HG03457 (cell line): Measurements from ENCODE around the gene PRAME.
"Not testable (repeated sequence)": the region's sequence is repeated elsewhere in the genome, so short reads cannot be mapped to it uniquely, and the experiment has no call there.

Experiments used
- ATAC-seq: cut with Tn5 transposase; IDR thresholded peaks from one replicate; pipeline ENCODE4 v1.9.1; 2021; ENCODE audit warnings: moderate number of reproducible peaks; ENCODE audit not compliant: unreplicated experiment

The PRAME gene, protein sequence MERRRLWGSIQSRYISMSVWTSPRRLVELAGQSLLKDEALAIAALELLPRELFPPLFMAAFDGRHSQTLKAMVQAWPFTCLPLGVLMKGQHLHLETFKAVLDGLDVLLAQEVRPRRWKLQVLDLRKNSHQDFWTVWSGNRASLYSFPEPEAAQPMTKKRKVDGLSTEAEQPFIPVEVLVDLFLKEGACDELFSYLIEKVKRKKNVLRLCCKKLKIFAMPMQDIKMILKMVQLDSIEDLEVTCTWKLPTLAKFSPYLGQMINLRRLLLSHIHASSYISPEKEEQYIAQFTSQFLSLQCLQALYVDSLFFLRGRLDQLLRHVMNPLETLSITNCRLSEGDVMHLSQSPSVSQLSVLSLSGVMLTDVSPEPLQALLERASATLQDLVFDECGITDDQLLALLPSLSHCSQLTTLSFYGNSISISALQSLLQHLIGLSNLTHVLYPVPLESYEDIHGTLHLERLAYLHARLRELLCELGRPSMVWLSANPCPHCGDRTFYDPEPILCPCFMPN

GRCh38 chr22:22558972-22559603 is at the start of gene PRAME:
TSS of gene PRAME (minus strand) at chr22:22559265. CDS start at chr22:22556832, 2,433 bp downstream.
- ATAC-seq = no peak

GRCh38 chr22:22608022-22608421 is 49.0 kb upstream of the PRAME start:
- ATAC-seq = not testable (repeated sequence)

DNA sequence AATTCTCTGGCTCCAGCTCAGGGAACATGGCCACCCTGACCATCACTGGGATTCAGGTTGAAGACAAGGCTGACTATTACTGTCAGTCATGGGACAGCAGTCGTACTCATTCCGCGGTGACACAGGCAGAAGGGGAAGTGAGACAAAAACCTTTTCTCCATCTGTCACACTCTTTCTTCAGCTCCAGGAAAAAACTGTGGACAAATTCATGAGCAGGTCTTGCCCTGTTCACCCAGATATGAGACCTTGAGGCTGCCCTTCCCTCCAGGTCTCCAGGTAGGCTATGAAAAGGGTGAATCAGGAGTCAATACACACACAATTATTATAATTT is 46.0 kb upstream of the PRAME start:
- ATAC-seq = no peak

DNA sequence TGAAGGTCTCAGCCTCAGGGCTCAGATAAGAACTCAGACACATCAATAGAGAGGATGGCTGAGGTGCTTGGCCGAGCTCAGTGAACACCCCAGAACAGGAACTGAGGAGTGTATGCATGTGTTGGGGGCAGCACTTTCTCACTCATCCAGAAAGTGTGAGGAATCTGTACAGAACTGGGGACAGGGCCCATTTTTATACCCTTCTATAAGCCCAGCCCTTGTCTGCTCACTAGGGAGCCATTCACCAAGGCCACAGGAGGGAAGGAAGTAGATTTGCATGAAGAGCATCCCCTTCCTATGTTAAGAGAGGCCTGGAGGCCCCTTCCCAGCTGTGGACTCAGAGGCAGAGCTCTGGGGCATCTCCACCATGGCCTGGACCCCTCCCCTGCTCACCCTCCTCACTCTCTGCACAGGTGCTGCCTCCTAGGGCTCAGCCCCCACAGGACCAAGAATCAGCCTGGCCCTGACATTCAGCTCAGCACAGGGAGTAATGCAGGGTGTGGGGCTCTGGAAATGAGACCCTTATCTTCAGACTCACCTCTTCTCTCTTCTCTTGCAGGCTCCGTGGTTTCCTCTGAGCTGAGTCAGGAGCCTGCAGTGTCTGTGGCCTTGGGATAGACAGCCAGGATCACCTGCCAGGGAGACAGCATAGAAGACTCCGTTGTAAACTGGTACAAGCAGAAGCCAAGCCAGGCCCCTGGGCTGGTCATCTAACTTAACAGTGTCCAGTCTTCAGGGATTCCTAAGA is 45.4 kb upstream of the PRAME start:
- no peak for ATAC-seq

GRCh38 chr22:22603470-22603947 is 44.4 kb upstream of the PRAME start:
- ATAC-seq = no peak

DNA sequence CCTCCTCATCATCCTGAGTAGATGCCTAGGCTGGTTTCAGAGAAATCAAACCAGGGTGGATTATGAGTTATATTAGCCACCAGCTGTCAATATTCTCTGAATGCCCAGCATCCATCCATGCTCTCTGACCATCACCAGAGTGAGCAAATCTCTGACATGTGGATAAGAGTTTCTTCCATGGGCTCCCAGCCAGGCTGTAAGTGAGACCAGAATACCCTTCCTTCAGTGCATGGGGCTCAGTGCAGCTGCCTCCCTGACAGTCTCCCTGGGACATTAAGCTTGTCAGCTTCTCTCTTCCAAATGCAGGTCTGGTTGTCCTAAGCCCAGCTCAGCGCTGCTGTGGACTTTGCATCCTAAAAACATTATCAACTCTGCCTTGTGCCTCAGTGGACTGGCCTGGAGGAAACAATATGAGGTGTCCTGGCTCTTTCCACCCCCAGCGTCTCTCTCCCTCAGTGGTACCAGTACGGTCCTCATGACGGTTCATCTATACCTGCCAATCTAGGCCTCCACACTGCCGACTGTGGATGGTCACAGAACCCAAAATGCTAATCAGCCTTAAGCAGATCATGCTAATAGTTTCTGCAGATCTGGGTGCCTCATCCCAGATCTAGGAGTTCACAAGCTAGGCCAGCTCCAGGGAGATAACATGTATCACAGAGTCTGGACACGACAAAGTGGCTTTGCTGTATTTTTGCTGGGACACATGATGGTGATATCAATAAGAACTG is 41.6 kb upstream of the PRAME start:
- ATAC-seq = no peak

- no peak for ATAC-seq
These were observed 40.2 kb upstream of the PRAME start for GRCh38 chr22:22599248-22599647.

DNA sequence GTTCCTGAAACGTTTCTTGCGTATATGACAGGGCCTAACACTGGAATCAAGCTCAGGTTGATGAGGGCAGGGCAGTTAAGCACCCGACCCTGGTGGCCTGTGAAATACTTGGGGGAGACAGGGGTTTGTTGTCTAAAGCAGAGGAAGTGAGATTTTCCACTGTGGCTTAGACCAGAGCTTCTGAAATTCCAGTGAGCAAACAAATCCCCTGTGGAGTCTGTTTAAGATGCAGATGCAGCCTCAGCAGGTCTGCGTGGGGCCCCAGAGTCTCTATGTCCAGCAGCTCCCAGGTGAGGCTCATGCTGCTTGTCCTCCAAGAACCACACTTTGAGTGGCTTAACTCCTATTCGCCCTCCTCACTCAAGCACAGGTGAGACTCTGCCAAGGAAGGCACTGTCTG is 39.1 kb upstream of the PRAME start:
- no peak for ATAC-seq

DNA sequence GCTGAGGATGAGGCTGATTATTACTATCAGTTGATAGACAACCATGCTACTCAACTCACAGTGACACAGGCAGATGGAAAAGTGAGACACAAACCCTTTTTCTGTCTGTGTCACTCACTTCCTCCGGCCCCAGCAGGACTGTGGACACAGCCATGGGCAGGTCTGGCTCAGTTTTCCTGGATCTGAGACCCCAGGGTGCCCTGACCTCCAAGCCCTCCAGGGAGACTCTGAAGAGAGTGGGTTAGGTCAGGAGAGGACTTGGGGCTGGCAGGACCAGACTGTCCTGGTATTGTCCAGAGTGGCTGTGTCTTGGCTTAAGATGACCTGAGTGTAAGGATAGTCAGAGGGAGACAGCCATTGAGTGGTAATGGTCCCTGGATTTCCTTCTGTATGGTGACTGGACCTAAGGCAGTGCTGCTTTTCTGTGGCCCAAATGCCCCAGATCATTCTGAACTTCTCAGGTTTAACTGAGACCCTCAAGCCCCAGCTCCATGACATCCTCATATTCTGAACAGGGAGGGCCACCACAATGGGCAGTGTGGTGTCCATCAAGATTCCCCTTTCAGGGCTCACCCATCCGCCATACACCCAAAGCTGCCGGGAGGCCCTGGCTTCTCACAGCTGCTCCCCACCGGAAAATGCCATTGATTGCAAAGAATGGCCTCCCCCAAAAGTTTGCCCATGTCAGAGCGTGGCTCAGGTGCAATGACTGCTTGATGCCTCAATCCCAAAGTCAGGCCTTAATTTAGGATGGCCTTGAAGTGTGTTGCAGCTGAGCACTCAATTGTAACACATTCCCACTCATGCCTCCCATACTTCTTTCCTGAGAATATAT is 36.2 kb upstream of the PRAME start:
- ATAC-seq = no peak

DNA sequence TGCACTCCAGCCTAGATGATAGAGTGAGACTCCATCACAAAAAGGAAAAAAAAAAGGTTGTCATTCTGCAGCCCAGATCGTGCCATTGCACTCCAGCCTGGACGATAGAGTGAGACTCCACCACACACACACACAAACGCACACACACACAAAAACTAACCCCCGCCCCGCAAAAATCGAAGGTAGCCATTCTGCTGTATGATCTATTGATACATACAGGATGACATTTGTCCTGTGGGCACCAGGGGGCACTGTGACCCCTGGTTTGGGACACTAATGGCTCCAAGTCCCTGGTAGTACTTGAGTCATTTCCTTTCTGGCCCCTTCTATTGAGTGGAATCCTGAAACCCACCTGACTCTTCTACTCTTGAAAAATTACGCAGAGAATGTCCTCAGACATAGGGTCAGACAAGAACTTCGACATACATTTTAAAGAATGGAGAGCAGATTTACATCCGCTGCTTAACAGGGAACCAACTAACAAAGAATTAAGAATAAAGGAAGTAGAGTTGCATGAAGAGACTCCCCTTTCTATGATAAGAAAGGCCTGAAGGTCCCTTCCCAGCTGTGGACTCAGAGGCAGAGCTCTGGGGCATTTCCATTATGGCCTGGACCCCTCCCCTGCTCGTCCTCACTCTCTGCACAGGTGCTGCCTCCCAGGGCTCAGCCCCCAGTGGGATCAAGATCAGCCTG is 35.0 kb upstream of the PRAME start:
- no peak for ATAC-seq

DNA sequence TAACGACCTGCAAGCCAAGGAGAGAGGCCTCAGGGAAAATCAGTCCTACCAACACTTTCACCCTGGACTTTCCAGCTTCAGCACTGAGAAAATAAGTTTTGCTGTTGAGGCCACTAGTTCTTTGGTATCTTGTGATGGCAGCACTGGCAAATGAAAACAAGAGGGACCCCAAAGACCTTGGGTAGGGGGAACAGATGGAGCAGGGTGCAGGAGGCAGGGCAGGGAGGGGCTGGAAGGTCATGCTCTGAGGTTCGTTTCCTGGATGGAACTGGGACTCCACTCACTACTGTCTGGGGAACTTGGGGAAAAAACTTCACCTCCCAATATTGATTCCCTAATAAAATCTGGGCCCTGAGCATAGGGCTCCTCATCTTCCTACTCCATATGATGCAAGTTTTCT is 34.2 kb upstream of the PRAME start:
- ATAC-seq = no peak

GRCh38 chr22:22591348-22592299 is 32.6 kb upstream of the PRAME start:
- ATAC-seq = no peak

GRCh38 chr22:22590136-22590891 is 31.2 kb upstream of the PRAME start:
- ATAC-seq = no peak

DNA sequence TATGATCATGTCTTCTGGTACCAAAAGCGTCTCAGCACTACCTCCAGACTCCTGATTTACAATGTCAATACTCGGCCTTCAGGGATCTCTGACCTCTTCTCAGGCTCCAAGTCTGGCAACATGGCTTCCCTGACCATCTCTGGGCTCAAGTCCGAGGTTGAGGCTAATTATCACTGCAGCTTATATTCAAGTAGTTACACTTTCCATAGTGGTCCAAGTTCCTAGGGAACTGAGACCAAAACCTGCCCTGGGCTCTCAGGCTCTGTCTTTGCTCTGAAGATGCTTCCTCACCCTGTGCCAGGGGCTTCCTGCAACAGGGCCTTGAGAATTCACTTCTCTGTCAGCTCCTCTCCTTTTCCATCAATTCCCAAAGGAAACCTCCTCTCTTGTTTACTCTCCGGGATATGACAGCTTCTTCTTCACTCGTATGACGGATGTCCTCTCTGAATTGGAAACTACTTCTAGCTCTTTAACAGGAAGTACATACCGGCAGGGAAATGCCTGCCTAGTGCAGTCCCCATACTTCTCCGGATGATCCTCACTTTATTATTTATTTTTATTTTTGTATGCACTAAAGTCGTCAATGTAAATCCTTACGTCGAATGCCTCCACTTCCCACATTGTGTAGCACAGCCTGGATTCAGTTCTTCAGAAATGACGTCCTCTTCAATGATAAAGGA is 29.6 kb upstream of the PRAME start:
- ATAC-seq = no peak

- no peak for ATAC-seq
These were observed 28.6 kb upstream of the PRAME start for GRCh38 chr22:22587577-22588188.

DNA sequence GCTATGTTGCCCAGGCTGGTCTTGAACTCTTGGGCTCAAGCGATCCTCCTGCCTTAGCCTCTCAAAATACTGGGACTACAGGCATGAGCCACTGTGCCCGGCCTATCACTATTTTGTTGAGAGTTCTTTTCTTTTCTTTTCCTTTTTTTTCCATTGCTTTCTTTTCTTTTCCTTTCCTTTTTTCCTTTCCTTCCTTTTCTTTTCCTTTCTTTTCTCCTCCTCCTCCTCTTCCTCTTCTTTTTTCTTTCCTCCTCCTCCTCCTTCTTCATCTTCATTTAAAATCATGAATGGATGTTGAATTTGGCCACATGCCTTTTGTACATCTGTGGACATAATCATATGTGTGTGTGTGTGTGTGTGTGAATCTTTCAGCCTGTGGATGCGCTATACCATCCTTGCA is 25.7 kb upstream of the PRAME start:
- no peak for ATAC-seq

DNA sequence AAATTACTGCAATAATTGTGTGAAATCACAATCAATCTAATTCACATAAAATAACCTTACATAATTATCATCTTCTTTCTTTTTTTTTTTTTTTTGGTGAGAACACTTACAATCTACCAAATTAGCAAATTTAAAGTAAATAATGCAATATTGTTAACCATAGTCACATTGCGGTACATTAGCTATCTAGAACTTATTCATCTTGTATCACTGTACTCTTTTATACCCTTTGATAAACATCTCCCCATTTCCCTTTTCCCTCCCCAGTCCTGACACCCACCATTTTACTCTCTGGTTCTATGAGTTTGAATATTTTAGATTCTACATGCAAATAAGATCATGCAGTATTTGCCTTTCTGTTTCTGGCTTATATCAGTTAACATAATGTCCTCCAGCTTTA is 24.0 kb upstream of the PRAME start:
- ATAC-seq = no peak
